Lower leg skin (tissue), 3 donors: ENCODE results near the gene PPARG.

Experiments
- CTCF ChIP-seq, 3 donors: fragments of 450-650 bp; IDR thresholded peaks; one replicate each; pipeline ENCODE4 v1.5.1; 2016; ENCODE audit warnings: antibody characterized with exemption in 3 of 3, mild to moderate bottlenecking in 3 of 3, moderate library complexity in 2 of 3
- POLR2A ChIP-seq, 2 donors: fragments of 450-650 bp; IDR thresholded peaks; one replicate each; pipeline ENCODE4 v1.6.1; 2016 to 2017; ENCODE audit warnings: antibody characterized with exemption in 2 of 2, mild to moderate bottlenecking in 1 of 2, moderate library complexity in 1 of 2

- no peak for TF ChIP-seq CTCF (IDR thresholded peaks at IDR 0.05)
- TF ChIP-seq POLR2A (IDR thresholded peaks at IDR 0.05): no peak
These were observed 179.9 kb downstream of the PPARG start for GRCh38 chr3:12468757-12469156.
